ENCODE measurements around the gene RLN1.
A peak's percentile ranks its signal among the peaks of the same experiment; 100 is the strongest.
"Not testable (repeated sequence)": the region's sequence is repeated elsewhere in the genome, so short reads cannot be mapped to it uniquely, and the experiment has no call there.

The RLN1 gene

DNA sequence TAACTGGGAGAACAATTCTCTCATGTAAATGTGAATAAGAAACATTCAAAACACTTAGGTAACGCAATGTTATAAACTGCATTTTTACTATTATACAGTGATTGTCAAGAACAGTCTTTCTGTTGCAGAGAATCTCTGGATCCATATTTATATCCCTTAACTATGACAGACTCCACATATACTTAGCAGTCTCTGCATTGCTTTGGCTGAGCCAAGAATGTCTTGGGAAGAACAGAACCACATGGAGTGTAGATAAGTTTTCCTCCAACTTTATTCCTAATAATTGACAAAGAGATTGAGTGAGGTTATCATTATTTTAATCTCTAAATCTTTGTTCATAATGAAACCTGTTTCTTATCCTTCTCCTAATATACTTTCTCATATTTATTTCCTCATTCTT lies 15.6 kb upstream of the RLN1 start:
- H3K9me3 Mint-ChIP-seq = peaks cover 25% of the 10 kb centered on the region
- CTCF ChIA-PET = no interaction called here
- H3K36me3 Mint-ChIP-seq = peaks cover 47% of the 10 kb centered on the region
- H3K4me1 Mint-ChIP-seq = peaks cover 38% of the 10 kb centered on the region
- H3K27me3 Mint-ChIP-seq = no peaks in the 10 kb centered on the region
- no peak overlapping the region for H3K4me3 Mint-ChIP-seq
- DNase-seq = no peak
- H3K27ac Mint-ChIP-seq = no peak overlapping the region

DNA sequence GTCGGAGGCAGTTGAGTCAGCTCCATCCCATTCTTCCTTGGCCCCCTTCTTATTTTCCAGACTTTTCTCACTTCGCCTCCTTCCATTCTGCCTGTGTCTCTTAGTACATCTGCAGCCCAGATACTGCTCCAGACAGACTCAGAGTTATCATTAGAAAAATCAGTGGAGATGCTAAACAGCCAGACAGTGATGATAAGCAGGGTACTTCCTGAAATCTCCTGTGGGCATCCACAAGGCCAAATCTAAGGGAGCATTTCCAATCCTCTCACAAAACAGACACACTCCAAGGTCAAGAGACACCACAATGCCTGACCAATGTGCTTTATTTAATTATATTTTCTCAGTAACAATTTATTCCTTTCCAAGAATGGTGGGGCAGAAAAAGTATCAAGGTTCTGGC lies 14.5 kb upstream of the RLN1 start:
- H3K27me3 Mint-ChIP-seq = peaks cover 4% of the 10 kb centered on the region
- no peak overlapping the region for H3K27ac Mint-ChIP-seq
- H3K36me3 Mint-ChIP-seq = peaks cover 51% of the 10 kb centered on the region
- CTCF ChIA-PET = no interaction called here
- no peak for DNase-seq
- no peak overlapping the region for H3K4me3 Mint-ChIP-seq
- H3K9me3 Mint-ChIP-seq = peaks cover 31% of the 10 kb centered on the region
- H3K4me1 Mint-ChIP-seq = peaks cover 40% of the 10 kb centered on the region

DNA sequence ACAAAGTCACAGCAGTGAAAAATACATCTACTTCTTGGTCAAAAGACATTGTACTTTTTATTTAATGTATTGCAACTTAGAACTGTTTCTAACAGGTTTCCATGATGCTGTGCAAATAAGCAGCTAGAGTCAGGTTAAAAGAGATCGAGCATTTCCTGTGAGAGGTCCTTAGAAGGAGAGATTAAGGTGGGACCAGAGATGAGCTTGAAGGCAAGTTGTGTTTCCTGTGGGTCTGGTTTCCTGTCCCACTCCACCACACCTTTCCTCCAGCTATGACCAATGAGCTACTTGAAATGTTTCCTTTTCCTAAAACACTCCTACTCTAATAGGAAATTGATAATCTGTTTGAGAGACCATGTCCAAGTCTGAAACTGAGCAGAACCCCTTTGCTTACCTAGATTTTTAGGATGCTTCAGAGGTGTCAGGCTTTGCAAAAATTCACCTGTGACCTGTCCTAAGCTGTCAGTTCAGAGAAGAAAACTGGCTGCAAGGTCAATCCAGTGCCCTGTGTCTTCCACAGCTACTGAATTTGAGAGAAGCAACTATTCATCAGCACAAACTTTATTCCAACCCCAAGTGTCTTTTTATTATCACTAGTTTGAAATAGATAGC lies 13.1 kb upstream of the RLN1 start:
- Mint-ChIP-seq H3K36me3 (peaks cover 48% of the 10 kb centered on the region), H3K4me1 (peaks cover 40% of the 10 kb centered on the region), H3K27ac (peak overlapping the region; percentile 80), H3K4me3 (peak overlapping the region; percentile 33), H3K27me3 (peaks cover 4% of the 10 kb centered on the region), H3K9me3 (peaks cover 38% of the 10 kb centered on the region)
- peak; percentile 41 for DNase-seq
- CTCF ChIA-PET = interaction anchor here (1.0 to 1.2 kb wide), 2 partner anchors 147 to 167 kb away, joined by 3 to 6 read pairs; no protein-coding TSS in a partner anchor

DNA sequence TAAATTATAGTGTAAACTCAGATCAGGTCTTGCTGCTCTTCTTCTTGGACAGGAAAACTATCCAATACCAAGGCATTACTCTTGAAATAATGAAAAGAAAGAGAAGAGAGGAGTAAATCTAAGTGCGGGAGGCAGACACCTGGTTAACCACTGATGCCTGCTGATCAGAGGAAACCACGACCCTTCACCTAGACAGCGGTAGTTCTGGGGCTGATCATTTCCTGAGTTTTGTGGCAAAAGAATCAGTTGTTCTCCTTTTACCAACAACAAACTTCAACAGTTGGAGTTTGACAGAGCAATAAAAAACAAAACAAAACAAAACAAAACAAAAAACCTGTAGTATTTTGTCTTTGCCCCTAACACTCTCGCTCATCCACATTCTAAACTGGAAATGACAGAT lies 3.0 kb downstream of the RLN1 start:
- peak; percentile 57 for DNase-seq
- Mint-ChIP-seq H3K9me3 (no peaks in the 10 kb centered on the region), H3K27me3 (no peaks in the 10 kb centered on the region), H3K27ac (peak overlapping the region; percentile 85), H3K36me3 (peaks cover 26% of the 10 kb centered on the region), H3K4me1 (peaks cover 34% of the 10 kb centered on the region), H3K4me3 (peak overlapping the region; percentile 55)
- CTCF ChIA-PET = interaction anchor here (1.9 kb wide), 1 partner anchor 151 kb away, joined by 4 read pairs; the partner anchor contains the start of gene INSL6

DNA sequence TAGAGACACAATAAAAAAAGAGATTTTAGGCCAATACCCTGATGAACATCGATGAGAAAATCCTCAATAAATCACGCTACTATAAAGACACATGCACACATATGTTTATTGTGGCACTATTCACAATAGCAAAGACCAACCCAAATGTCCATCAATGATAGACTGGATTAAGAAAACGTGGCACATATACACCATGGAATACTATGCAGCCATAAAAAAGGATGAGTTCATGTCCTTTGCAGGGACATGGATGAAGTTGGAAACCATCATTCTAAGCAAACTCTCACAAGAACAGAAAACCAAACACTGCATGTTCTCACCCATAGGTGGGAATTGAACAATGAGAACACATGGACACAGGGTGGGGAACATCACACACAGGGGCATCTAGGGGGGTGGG lies 8.4 kb downstream of the RLN1 start:
- not testable (repeated sequence) for H3K27ac Mint-ChIP-seq, H3K4me3 Mint-ChIP-seq, H3K9me3 Mint-ChIP-seq, H3K27me3 Mint-ChIP-seq, DNase-seq
- Mint-ChIP-seq H3K4me1 (peaks cover 27% of the 10 kb centered on the region), H3K36me3 (peaks cover 57% of the 10 kb centered on the region)
- CTCF ChIA-PET = interaction anchor here (0.6 kb wide), 1 partner anchor 212 kb away, joined by 4 read pairs; no protein-coding TSS in a partner anchor

DNA sequence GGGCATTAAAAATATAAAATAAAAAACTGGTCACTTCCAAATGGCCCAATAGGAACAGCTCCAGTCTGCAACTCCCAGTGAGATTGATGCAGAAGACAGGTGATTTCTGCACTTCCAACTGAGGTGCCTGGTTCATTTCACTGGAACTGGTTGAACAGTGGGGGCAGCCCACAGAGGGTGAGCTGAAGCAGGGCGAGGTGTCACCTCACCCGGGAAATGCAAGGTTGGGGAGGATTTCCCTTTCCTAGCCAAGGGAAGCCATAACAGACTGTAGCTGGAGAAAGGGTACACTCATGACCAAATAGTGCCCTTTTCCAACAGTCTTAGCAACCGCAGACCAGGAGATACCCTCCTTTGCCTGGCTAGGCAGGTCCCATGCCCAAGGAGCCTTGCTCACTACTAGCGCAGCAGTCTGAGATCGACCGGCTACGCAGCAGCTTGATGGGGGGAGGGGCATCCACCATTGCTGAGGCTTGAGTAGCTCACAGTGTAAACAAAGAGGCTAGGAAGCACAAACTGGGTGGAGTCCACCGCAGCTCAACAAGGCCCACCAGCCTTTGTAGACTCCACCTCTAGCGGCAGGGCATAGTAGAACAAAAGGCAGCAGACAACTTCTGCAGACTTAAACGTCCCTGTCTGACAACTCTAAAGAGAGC lies 12.7 kb downstream of the RLN1 start:
- Mint-ChIP-seq H3K27ac (peak overlapping the region; percentile 80), H3K27me3 (no peaks in the 10 kb centered on the region), H3K4me3 (no peak overlapping the region), H3K4me1 (peaks cover 17% of the 10 kb centered on the region), H3K36me3 (peaks cover 32% of the 10 kb centered on the region), H3K9me3 (peaks cover 8% of the 10 kb centered on the region)
- CTCF ChIA-PET = interaction anchor here (1.6 kb wide), 1 partner anchor 141 kb away, joined by 3 read pairs; no protein-coding TSS in a partner anchor
- peak; percentile 50 for DNase-seq

DNA sequence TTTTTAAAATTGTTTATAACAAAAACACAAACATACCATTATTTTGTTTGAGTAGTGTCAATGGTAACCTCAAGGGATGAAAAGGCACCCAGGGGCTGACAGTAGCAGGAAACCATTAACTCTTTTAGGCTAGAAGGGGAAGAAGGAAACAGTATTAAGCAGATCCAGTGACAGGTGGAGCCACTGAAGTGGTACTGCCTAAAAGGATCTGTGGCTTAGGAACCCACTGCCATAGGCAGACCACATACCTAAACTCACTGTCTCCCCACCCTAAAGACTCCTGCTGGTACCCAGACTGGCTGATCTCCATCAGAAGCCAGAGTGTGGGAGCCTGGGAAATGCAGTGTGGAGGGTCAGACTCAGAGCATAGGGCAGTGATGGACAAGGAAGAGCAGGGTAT lies 13.5 kb downstream of the RLN1 start:
- no peak overlapping the region for H3K4me3 Mint-ChIP-seq
- no peaks in the 10 kb centered on the region for H3K27me3 Mint-ChIP-seq
- peaks cover 4% of the 10 kb centered on the region for H3K9me3 Mint-ChIP-seq
- peaks cover 19% of the 10 kb centered on the region for H3K4me1 Mint-ChIP-seq
- peaks cover 28% of the 10 kb centered on the region for H3K36me3 Mint-ChIP-seq
- no peak overlapping the region for H3K27ac Mint-ChIP-seq
- CTCF ChIA-PET = no interaction called here
- no peak for DNase-seq

DNA sequence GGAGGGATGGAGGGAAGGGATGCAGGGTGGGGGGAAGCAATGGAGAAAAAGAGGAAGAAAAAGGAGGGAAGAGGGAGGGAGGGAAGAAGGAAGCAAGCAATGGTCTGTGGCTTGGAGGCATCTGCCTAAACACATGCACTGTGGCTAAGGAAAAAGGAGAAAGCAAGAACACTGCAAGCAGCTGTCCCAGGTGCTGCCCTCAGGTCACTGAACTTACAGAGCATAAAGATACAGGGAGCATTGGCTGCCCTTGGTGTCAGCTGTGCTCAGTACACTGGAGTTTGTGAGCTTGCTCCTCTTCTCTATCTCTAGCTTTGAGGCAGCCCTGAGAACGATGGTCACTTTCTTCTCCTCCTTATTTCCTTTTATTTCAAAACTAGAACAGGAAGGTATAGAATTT lies 18.1 kb downstream of the RLN1 start:
- CTCF ChIA-PET = interaction anchor here (1.2 to 2.5 kb wide), 3 partner anchors 135 to 562 kb away, joined by 3 to 7 read pairs (median 6); no protein-coding TSS in a partner anchor
- H3K27ac Mint-ChIP-seq = not testable (repeated sequence)

DNA sequence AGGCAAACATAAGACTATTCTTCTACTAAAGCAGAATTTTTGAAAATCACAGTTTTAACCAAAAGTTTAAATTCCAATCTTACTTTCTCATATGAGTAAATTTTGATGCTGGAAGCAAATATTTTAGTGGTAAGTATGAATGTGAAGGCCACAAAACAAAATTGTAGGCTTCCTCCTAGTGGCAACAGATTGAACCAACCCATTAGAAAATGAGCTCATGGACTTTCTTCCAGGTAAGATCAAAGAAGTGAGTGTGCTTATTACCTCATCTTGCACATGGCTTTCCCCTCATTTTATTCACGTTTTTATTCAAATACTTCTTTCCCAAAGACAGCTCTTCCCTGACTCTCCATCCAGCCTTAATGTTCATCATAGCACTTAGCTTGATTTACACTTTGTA lies 18.6 kb downstream of the RLN1 start:
- Mint-ChIP-seq H3K4me3 (no peak overlapping the region), H3K9me3 (peaks cover 5% of the 10 kb centered on the region), H3K27me3 (no peaks in the 10 kb centered on the region), H3K27ac (no peak overlapping the region), H3K36me3 (peaks cover 5% of the 10 kb centered on the region), H3K4me1 (peaks cover 7% of the 10 kb centered on the region)
- DNase-seq = no peak
- CTCF ChIA-PET = interaction anchor here (1.2 to 2.5 kb wide), 3 partner anchors 135 to 561 kb away, joined by 3 to 7 read pairs (median 6); no protein-coding TSS in a partner anchor

More for the DNA sequence above, 18.1 kb downstream of the RLN1 start:
- H3K4me1 Mint-ChIP-seq = peaks cover 11% of the 10 kb centered on the region
- DNase-seq, H3K36me3 Mint-ChIP-seq, H3K27me3 Mint-ChIP-seq, H3K4me3 Mint-ChIP-seq, H3K9me3 Mint-ChIP-seq: not testable (repeated sequence)

DNA sequence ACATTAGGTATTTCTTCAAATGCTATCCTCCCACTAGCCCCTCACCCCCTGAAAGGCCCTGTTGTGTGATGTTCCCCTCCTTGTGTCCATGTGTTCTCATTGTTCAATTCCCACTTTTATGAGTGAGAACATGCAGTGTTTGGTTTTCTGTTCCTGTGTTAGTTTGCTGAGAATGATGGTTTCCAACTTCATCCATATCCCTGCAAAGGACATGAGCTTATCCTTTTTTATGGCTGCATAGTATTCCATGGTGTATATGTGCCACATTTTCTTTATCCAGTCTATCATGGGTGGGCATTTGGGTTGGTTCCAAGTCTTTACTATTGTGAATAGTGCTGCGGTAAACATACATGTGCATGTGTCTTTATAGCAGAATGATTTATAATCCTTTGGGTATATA lies 23.3 kb downstream of the RLN1 start:
- Mint-ChIP-seq H3K9me3 (peaks cover 19% of the 10 kb centered on the region), H3K36me3 (peaks cover 18% of the 10 kb centered on the region)
- H3K4me1 Mint-ChIP-seq, CTCF ChIA-PET, H3K4me3 Mint-ChIP-seq, DNase-seq, H3K27ac Mint-ChIP-seq, H3K27me3 Mint-ChIP-seq: not testable (repeated sequence)

DNA sequence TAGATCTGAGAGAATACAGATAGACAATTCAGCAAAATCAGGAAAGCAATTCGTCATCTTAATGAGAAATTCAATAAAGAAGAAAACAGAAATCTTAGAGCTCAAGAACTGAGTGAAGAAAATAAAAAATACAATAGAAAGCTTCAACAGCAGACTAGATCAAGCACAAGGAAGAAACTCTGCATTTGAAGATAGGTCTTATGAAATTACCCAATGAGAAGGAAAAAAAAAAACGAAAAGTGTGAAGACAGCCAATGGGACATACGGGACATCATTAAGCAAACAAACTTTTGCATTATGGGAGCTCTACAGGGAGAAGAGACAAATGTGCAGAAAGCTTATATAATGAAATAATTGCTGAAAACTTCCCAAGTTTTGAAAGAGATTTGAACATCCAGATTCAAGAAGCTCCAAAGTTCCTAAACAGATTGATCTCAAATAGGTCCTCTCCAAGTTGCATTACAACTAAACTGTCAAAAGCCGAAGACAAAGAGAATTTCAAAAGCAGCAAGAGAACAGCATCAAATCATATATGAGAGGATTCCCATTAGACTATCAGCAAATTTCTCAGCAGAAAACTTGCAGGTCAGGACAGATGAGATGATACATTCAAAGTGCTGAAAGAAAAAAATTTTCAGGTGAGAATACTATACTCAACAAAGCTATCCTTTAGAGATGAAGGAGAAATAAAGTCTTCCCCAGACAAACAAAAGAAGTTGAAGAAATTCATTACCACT lies 24.3 kb downstream of the RLN1 start:
- DNase-seq = no peak
- Mint-ChIP-seq H3K4me3 (no peak overlapping the region), H3K9me3 (peaks cover 19% of the 10 kb centered on the region), H3K27me3 (peaks cover 4% of the 10 kb centered on the region), H3K4me1 (no peaks in the 10 kb centered on the region), H3K27ac (no peak overlapping the region), H3K36me3 (peaks cover 18% of the 10 kb centered on the region)
- CTCF ChIA-PET = no interaction called here

DNA sequence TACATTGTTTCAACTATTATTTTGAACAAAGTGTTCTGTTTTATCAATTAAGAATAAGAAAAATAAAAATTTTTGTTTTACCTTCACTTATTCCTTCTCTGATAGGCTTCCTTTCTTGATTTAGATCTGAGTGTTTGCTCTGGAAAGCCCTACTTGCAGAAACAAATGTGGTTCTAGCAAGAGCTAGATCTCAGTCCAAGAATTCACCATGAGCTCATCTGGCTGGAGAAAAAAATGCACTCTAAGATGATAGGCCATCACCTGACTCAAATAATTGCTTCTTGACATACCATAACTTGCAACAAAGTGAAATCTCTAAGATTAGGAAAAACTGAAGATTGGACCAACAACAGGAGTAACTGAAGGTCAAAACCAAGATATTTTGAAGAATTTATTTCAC lies 28.8 kb downstream of the RLN1 start:
- no peak for DNase-seq
- Mint-ChIP-seq H3K27ac (no peak overlapping the region), H3K4me3 (no peak overlapping the region), H3K9me3 (peaks cover 14% of the 10 kb centered on the region), H3K36me3 (peaks cover 13% of the 10 kb centered on the region), H3K27me3 (peaks cover 16% of the 10 kb centered on the region), H3K4me1 (peaks cover 7% of the 10 kb centered on the region)
- CTCF ChIA-PET = no interaction called here

DNA sequence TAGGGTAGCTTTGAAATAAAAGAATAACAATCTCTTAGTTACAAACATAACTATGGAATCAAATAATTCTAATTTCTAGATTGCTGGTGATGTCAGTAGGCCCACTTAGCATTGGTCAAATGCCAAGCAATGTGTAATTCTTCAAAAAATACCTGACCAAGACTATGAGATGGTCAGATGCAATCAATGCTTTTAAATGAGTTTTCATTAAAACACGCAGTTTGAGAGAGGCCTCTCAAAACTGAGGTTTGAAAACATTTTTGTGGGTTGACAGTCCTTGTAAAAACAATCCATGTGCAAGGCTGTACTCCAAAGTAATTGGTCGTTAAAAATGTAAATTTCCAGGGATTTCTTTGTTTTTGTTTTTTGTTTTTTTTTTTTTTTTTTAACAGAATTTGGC lies 33.9 kb downstream of the RLN1 start:
- no peak overlapping the region for H3K4me3 Mint-ChIP-seq

More for the DNA sequence above, 33.9 kb downstream of the RLN1 start:
- Mint-ChIP-seq H3K27ac (no peak overlapping the region), H3K4me1 (peaks cover 30% of the 10 kb centered on the region), H3K9me3 (no peaks in the 10 kb centered on the region), H3K27me3 (peaks cover 12% of the 10 kb centered on the region), H3K36me3 (peaks cover 2% of the 10 kb centered on the region)
- CTCF ChIA-PET = no interaction called here
- DNase-seq = no peak

Measured in activated naive CD4-positive, alpha-beta T cell treated with anti-CD3 and anti-CD28 coated beads, Interleukin-2, amount 10 ng/mL, durations not matched to agents 7 days and 5 days (primary cell).